Measurements from ENCODE around the gene XIRP2.

DNA sequence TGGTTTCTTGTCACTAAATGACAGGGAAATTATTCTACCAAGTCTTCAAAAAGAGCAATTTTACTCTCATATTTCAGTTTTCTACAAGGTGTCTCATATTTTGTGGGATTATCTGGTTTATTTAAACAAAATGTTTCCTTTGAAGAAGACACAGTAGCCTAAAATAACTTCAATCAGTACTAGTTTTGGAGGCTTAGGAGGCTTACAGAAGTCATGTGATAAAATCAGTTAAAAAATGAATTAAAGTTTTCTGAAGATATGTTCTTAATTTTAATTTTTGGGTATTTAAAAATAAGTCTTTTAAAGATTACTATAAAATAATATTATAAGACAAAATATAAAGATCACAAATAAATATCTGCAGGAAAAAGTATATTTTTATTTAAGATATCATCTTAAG lies 95.9 kb downstream of the XIRP2 start:
- no peak for TF ChIP-seq POLR2A (IDR thresholded peaks at IDR 0.05; ENCODE audit: extremely low read depth, insufficient read length)
- TF ChIP-seq, protein P1, sequence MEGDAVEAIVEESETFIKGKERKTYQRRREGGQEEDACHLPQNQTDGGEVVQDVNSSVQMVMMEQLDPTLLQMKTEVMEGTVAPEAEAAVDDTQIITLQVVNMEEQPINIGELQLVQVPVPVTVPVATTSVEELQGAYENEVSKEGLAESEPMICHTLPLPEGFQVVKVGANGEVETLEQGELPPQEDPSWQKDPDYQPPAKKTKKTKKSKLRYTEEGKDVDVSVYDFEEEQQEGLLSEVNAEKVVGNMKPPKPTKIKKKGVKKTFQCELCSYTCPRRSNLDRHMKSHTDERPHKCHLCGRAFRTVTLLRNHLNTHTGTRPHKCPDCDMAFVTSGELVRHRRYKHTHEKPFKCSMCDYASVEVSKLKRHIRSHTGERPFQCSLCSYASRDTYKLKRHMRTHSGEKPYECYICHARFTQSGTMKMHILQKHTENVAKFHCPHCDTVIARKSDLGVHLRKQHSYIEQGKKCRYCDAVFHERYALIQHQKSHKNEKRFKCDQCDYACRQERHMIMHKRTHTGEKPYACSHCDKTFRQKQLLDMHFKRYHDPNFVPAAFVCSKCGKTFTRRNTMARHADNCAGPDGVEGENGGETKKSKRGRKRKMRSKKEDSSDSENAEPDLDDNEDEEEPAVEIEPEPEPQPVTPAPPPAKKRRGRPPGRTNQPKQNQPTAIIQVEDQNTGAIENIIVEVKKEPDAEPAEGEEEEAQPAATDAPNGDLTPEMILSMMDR (IDR thresholded peaks at IDR 0.05; ENCODE audit: low read depth, low read length) = no peak
